WTC11 (cell line): ENCODE measurements around the gene CDCA5. TPM values are rescaled to one million over a fixed set of nuclear protein-coding genes. Genes with fewer than 3 reads are reported as not detected.

Source experiments
- ATAC-seq: fragments of 200-7000 bp; cut with Tn5 transposase; 2 replicates; pipeline ENCODE4 v1.10.0; 2021; ENCODE audit warnings: mild to moderate bottlenecking, moderate library complexity
- CTCF ChIA-PET: fragments of 300-600 bp; sonication (Branson Sonifier 250); formaldehyde crosslinking; loops from one replicate; lab custom pipeline; 2021; ENCODE audit warnings: antibody characterized with exemption; lab: Charles Lee
- POLR2A ChIA-PET: fragments of 350-600 bp; sonication (Branson Sonifier 250); formaldehyde crosslinking; loops from one replicate; lab custom pipeline; 2021; ENCODE audit warnings: antibody characterized with exemption; lab: Charles Lee
- DNase-seq: peaks from one replicate; pipeline ENCODE4 v3.0.0; 2021; ENCODE audit warnings: low spot score
- H3K27ac Mint-ChIP-seq: 2 replicates; pipeline ENCODE4 v1.8.0; 2021; ENCODE audit warnings: mixed read lengths
- H3K27me3 Mint-ChIP-seq: 2 replicates; pipeline ENCODE4 v1.8.0; 2021; ENCODE audit warnings: low read depth, mild to moderate bottlenecking, moderate library complexity, mixed read lengths
- H3K36me3 Mint-ChIP-seq: 2 replicates; pipeline ENCODE4 v1.8.0; 2021; ENCODE audit warnings: mixed read lengths
- H3K4me1 Mint-ChIP-seq: 2 replicates; pipeline ENCODE4 v1.8.0; 2022; ENCODE audit warnings: mixed read lengths
- H3K4me3 Mint-ChIP-seq: 2 replicates; pipeline ENCODE4 v1.8.0; 2021; ENCODE audit warnings: mild to moderate bottlenecking, moderate library complexity, mixed read lengths
- H3K9me3 Mint-ChIP-seq: 2 replicates; pipeline ENCODE4 v1.8.0; 2021; ENCODE audit warnings: mixed read lengths
- CBFB ChIP-seq: sonication (generic); formaldehyde crosslinking; IDR thresholded peaks from 2 replicates; pipeline ENCODE4 v1.8.1; 2022; ENCODE audit warnings: mild to moderate bottlenecking, low read depth, missing genetic modification reagents
- CREB1 ChIP-seq: sonication (generic); formaldehyde crosslinking; IDR thresholded peaks from 2 replicates; pipeline ENCODE4 v1.8.0; 2023; ENCODE audit warnings: mild to moderate bottlenecking, missing genetic modification reagents
- E2F1 ChIP-seq: sonication (generic); formaldehyde crosslinking; IDR thresholded peaks from 2 replicates; pipeline ENCODE4 v1.8.0; 2022; ENCODE audit warnings: mild to moderate bottlenecking, missing genetic modification reagents
- E2F5 ChIP-seq: sonication (generic); formaldehyde crosslinking; IDR thresholded peaks from 2 replicates; pipeline ENCODE4 v1.8.1; 2022; ENCODE audit warnings: mild to moderate bottlenecking, moderate library complexity, missing genetic modification reagents
- ELF4 ChIP-seq: sonication (generic); formaldehyde crosslinking; IDR thresholded peaks from 2 replicates; pipeline ENCODE4 v1.8.1; 2022; ENCODE audit warnings: low read depth, mild to moderate bottlenecking, moderate library complexity, missing genetic modification reagents
- ETV6 ChIP-seq: sonication (generic); formaldehyde crosslinking; IDR thresholded peaks from 2 replicates; pipeline ENCODE4 v1.8.1; 2022; ENCODE audit warnings: mild to moderate bottlenecking, missing genetic modification reagents
- FOXP4 ChIP-seq: sonication (generic); formaldehyde crosslinking; IDR thresholded peaks from 2 replicates; pipeline ENCODE4 v1.8.0; 2022; ENCODE audit warnings: mild to moderate bottlenecking, missing genetic modification reagents
- GTF2I ChIP-seq: fragments of 250-450 bp; sonication (Bioruptor Pico); conservative IDR thresholded peaks from 2 replicates; pipeline ENCODE4 v1.4.0; 2021; ENCODE audit warnings: mild to moderate bottlenecking
- HMGA2 ChIP-seq: fragments of 250-450 bp; sonication (Bioruptor Pico); IDR thresholded peaks from 2 replicates; pipeline ENCODE4 v1.4.0; 2021; ENCODE audit warnings: mild to moderate bottlenecking, moderate library complexity
- HMGXB4 ChIP-seq: sonication (generic); formaldehyde crosslinking; IDR thresholded peaks from 2 replicates; pipeline ENCODE4 v1.8.1; 2023; ENCODE audit warnings: mild to moderate bottlenecking, moderate library complexity, missing genetic modification reagents
- JUN ChIP-seq: sonication (generic); formaldehyde crosslinking; IDR thresholded peaks from 2 replicates; pipeline ENCODE4 v1.8.0; 2023; ENCODE audit warnings: mild to moderate bottlenecking, missing genetic modification reagents
- KAT7 ChIP-seq: sonication (generic); formaldehyde crosslinking; IDR thresholded peaks from 2 replicates; pipeline ENCODE4 v1.8.1; 2023; ENCODE audit warnings: missing genetic modification reagents, mild to moderate bottlenecking, borderline replicate concordance
- NFYB ChIP-seq: sonication (generic); formaldehyde crosslinking; conservative IDR thresholded peaks from 2 replicates; pipeline ENCODE4 v1.8.0; 2022; ENCODE audit warnings: low read depth, missing genetic modification reagents
- NR1H2 ChIP-seq: sonication (generic); formaldehyde crosslinking; IDR thresholded peaks from 2 replicates; pipeline ENCODE4 v1.9.0; 2021; ENCODE audit warnings: mild to moderate bottlenecking, moderate library complexity, missing genetic modification reagents
- NR2C2 ChIP-seq: sonication (generic); formaldehyde crosslinking; IDR thresholded peaks from 2 replicates; pipeline ENCODE4 v1.8.0; 2022; ENCODE audit warnings: mild to moderate bottlenecking, missing genetic modification reagents
- RELA ChIP-seq: sonication (generic); formaldehyde crosslinking; IDR thresholded peaks from 2 replicates; pipeline ENCODE4 v1.8.1; 2022; ENCODE audit warnings: missing genetic modification reagents, mild to moderate bottlenecking, borderline replicate concordance
- SP1 ChIP-seq: sonication (generic); formaldehyde crosslinking; conservative IDR thresholded peaks from 2 replicates; pipeline ENCODE4 v1.8.1; 2022; ENCODE audit warnings: missing genetic modification reagents
- TCF7 ChIP-seq: sonication (generic); formaldehyde crosslinking; IDR thresholded peaks from 2 replicates; pipeline ENCODE4 v1.8.0; 2022; ENCODE audit warnings: mild to moderate bottlenecking, low read depth, missing genetic modification reagents, moderate library complexity
- USF2 ChIP-seq: sonication (generic); formaldehyde crosslinking; IDR thresholded peaks from 2 replicates; pipeline ENCODE4 v1.8.1; 2023; ENCODE audit warnings: mild to moderate bottlenecking, missing genetic modification reagents, moderate library complexity
- ZBTB21 ChIP-seq: sonication (generic); formaldehyde crosslinking; IDR thresholded peaks from 2 replicates; pipeline ENCODE4 v1.8.1; 2023; ENCODE audit warnings: mild to moderate bottlenecking, missing genetic modification reagents, borderline replicate concordance
- ZNF121 ChIP-seq: sonication (generic); formaldehyde crosslinking; IDR thresholded peaks from 2 replicates; pipeline ENCODE4 v1.8.0; 2023; ENCODE audit warnings: missing genetic modification reagents
- ZNF219 ChIP-seq: sonication (generic); formaldehyde crosslinking; IDR thresholded peaks from 2 replicates; pipeline ENCODE4 v1.8.0; 2023; ENCODE audit warnings: missing genetic modification reagents, mild to moderate bottlenecking, borderline replicate concordance
- ZNF396 ChIP-seq: fragments of 250-450 bp; sonication (Bioruptor Pico); IDR thresholded peaks from 2 replicates; pipeline ENCODE4 v1.8.0; 2021; ENCODE audit warnings: mild to moderate bottlenecking, moderate library complexity, borderline replicate concordance
- total RNA-seq: library from RNA; stranded (reverse); gene quantifications from 3 replicates; pipeline ENCODE4 v1.2.3, GENCODE V29; 2021
- TF ChIP-seq, protein P1 (sequence below): fragments of 250-450 bp; sonication (Bioruptor Pico); conservative IDR thresholded peaks from 2 replicates; pipeline ENCODE4 v1.9.0; 2021; ENCODE audit warnings: mild to moderate bottlenecking
- TF ChIP-seq, protein P2 (sequence below): sonication (generic); formaldehyde crosslinking; IDR thresholded peaks from 2 replicates; pipeline ENCODE4 v1.8.1; 2022; ENCODE audit warnings: low read depth, mild to moderate bottlenecking, moderate library complexity, missing genetic modification reagents, borderline replicate concordance

CDCA5 gene
- total RNA-seq, 1 experiment from 2014 or later: 95.9 TPM

DNA sequence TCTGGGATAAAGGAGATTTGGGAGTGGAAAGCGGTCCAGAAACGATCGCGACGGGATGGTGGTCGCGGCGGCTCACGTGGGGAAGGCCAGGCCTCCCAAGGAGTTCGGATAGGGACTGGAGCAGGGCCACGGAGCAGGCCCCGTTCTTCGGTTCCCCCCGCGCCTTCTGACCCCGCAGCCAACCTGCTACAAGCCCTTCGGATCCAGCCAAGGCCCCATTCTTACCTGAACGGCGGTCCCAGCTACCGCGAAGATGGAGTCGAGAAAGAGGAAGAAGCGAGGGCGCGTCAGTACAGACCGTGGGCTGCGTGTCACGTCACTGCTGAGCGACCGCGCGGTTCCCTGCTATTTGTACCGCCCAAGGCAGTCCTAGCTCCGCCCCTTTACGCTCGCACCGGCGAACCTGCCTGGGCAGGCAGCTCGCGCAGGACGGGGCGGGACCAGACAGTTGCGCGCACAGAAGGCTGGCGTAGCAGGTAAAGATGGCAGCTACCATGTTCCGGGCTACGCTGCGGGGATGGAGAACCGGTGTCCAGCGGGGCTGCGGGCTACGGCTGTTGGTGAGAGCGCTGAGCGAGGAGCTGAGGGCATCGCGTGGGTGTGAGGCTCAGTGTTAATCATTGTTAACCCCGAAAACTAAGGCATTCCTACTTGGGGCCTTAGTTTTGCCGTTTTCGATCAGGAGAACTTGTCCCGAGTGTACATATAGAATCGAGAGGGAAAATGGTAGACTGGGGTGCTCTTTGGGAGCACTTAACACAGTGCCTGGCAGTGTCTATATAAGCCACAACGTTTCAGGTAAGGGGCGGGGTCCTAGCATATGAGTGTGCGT, 38.2 kb upstream of the CDCA5 start, which contains the start of the genes FAU and MRPL49:
TSS of gene FAU (minus strand) at position 270 of the 832 bp plus-strand sequence. CDS start 321 bp downstream, outside the sequence.
TSS of gene MRPL49 (plus strand) at position 457 of the 832 bp plus-strand sequence. CDS start at position 483, 26 bp downstream.
- H3K4me3 Mint-ChIP-seq: peak within 1 kb of the TSS; percentile 99
- TF ChIP-seq GTF2I (no peak), ETV6 (CRISPR knock-in tag) (peak; percentile 82; the same call in 1 of the 2 replicates), ZNF219 (CRISPR knock-in tag) (no peak), JUN (no peak), E2F1 (CRISPR knock-in tag) (0 out of 2 replicates have a peak, but pooled peaks have one; percentile 15), CREB1 (CRISPR knock-in tag) (0 out of 2 replicates have a peak, but pooled peaks have one; percentile 31), TCF7 (CRISPR knock-in tag) (no peak), NR2C2 (0 out of 2 replicates have a peak, but pooled peaks have one; percentile 5), FOXP4 (peak; percentile 85), NR1H2 (CRISPR knock-in tag) (no peak), USF2 (CRISPR knock-in tag) (no peak), HMGA2 (no peak), ZBTB21 (no peak), HMGXB4 (peak; percentile 64; the same call in 1 of the 2 replicates), NFYB (no peak), CBFB (CRISPR knock-in tag) (no peak), ZNF121 (CRISPR knock-in tag) (peak; percentile 83; the same call in 1 of the 2 replicates), SP1 (peak; percentile 99), KAT7 (CRISPR knock-in tag) (no peak), ELF4 (CRISPR knock-in tag) (no peak), E2F5 (peak; percentile 78; the same call in 1 of the 2 replicates), ZNF396 (CRISPR knock-in tag) (no peak), RELA (CRISPR knock-in tag) (0 out of 2 replicates have a peak, but pooled peaks have one; percentile 25)
- TF ChIP-seq, protein P1, sequence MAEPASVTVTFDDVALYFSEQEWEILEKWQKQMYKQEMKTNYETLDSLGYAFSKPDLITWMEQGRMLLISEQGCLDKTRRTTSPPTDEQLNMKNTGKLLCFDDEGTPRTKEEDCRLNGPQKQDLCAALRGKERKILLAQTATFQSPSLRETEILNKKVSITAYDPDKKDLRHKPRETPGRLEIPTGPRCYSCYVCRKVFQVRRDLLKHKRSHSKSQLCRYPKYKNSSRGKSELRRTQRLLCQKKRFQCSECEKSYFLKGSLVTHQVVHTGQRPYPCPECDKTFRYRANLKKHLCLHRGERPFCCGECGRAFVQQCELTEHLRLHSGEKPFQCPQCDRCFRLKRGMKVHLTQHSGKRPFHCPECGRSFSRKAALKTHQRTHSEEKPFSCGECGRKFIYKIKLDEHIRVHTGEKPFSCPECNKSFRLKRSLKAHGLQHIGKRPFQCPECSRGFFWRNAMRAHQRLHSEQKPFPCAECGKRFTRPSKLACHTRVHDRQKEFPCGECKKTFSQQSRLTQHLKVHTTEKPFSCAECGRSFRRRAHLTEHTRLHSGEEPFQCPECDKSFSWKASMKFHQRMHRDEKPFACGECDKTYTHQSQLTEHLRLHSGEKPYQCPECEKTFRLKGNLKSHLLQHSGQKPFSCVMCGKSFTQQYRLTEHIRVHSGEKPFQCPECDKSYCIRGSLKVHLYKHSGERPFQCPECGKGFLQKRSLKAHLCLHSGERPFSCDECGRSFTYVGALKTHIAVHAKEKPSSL (CRISPR knock-in tag): no peak
- TF ChIP-seq, protein P2, sequence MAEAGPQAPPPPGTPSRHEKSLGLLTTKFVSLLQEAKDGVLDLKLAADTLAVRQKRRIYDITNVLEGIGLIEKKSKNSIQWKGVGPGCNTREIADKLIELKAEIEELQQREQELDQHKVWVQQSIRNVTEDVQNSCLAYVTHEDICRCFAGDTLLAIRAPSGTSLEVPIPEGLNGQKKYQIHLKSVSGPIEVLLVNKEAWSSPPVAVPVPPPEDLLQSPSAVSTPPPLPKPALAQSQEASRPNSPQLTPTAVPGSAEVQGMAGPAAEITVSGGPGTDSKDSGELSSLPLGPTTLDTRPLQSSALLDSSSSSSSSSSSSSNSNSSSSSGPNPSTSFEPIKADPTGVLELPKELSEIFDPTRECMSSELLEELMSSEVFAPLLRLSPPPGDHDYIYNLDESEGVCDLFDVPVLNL (CRISPR knock-in tag): no peak

More for the DNA sequence above, 38.2 kb upstream of the CDCA5 start, which contains the start of the genes FAU and MRPL49:
- Mint-ChIP-seq H3K9me3 (no peaks in the 10 kb centered on the region), H3K27ac (peak within 1 kb of the TSS; percentile 100), H3K27me3 (no peaks in the 10 kb centered on the region), H3K4me1 (peaks cover 17% of the 10 kb centered on the region), H3K36me3 (peaks cover 56% of the 10 kb centered on the region)
- ChIA-PET POLR2A (interaction anchor here (0.5 to 2.4 kb wide), 11 partner anchors 10 to 380 kb away, joined by 3 to 19 read pairs (median 3); partner anchors contain the start of genes ARL2, CAPN1, SAC3D1 and SYVN1), CTCF (interaction anchor here (0.6 to 5.7 kb wide), 14 partner anchors 8 to 334 kb away, joined by 3 to 56 read pairs (median 4); partner anchors contain the start of genes ARL2, BATF2, CAPN1 and CDC42EP2)
- ATAC-seq: peak; percentile 86
- DNase-seq: peak; percentile 99
